H9 (cell line): ENCODE measurements around the gene NDE1. TPM values are rescaled to one million over a fixed set of nuclear protein-coding genes. Genes with fewer than 3 reads are reported as not detected.

ENCODE experiments used
- DNase-seq: peaks from one replicate; pipeline ENCODE4 v3.0.0-alpha.2; 2017
- H2AFZ ChIP-seq: one replicate; pipeline ENCODE4 v1.6.1; 2013; ENCODE audit warnings: mild to moderate bottlenecking, low read length, control low read depth, moderate library complexity
- H2AK5ac ChIP-seq: 2 replicates; pipeline ENCODE4 v1.6.1; 2013; ENCODE audit warnings: low read length, control low read depth, mixed read lengths; ENCODE audit not compliant: insufficient read length
- H2BK120ac ChIP-seq: one replicate; pipeline ENCODE4 v1.6.1; 2013; ENCODE audit warnings: low read depth, mild to moderate bottlenecking, low read length, control low read depth, inconsistent platforms; ENCODE audit not compliant: poor library complexity, severe bottlenecking
- H2BK12ac ChIP-seq: 2 replicates; pipeline ENCODE4 v1.6.1; 2013; ENCODE audit warnings: low read length, control low read depth, mixed read lengths, low read depth; ENCODE audit not compliant: insufficient read length
- H2BK15ac ChIP-seq: 2 replicates; pipeline ENCODE4 v1.6.1; 2013; ENCODE audit warnings: low read depth, low read length, control low read depth
- H2BK20ac ChIP-seq: one replicate; pipeline ENCODE4 v1.6.1; 2013; ENCODE audit warnings: low read depth, mild to moderate bottlenecking, low read length, control low read depth, inconsistent platforms; ENCODE audit not compliant: poor library complexity, severe bottlenecking
- H2BK5ac ChIP-seq: 2 replicates; pipeline ENCODE4 v1.6.1; 2013; ENCODE audit warnings: low read length, control low read depth, mixed read lengths; ENCODE audit not compliant: insufficient read length
- H3K14ac ChIP-seq: 2 replicates; pipeline ENCODE4 v1.6.1; 2013; ENCODE audit warnings: low read length, control low read depth; ENCODE audit not compliant: insufficient read depth
- H3K18ac ChIP-seq: 2 replicates; pipeline ENCODE4 v1.6.1; 2013; ENCODE audit warnings: low read depth, mild to moderate bottlenecking, mixed read lengths, low read length, control low read depth; ENCODE audit not compliant: insufficient read length
- H3K23ac ChIP-seq: 2 replicates; pipeline ENCODE4 v1.6.1; 2013; ENCODE audit warnings: low read length, control low read depth, mixed read lengths, low read depth; ENCODE audit not compliant: insufficient read length
- H3K23me2 ChIP-seq: 2 replicates; pipeline ENCODE4 v1.6.1; 2013; ENCODE audit warnings: low read depth, mild to moderate bottlenecking, mixed read lengths, low read length, control low read depth; ENCODE audit not compliant: insufficient read length, poor library complexity, severe bottlenecking
- H3K27ac ChIP-seq: 2 replicates; pipeline ENCODE4 v1.5.1; 2013; ENCODE audit warnings: low read length, control low read depth, mixed read lengths, low read depth; ENCODE audit not compliant: insufficient read length
- H3K27me3 ChIP-seq: 2 replicates; pipeline ENCODE4 v1.6.1; 2013; ENCODE audit warnings: low read length, control low read depth, inconsistent platforms; ENCODE audit not compliant: insufficient read depth
- H3K4ac ChIP-seq: 2 replicates; pipeline ENCODE4 v1.6.1; 2013; ENCODE audit warnings: low read depth, mild to moderate bottlenecking, control low read depth, inconsistent platforms, low read length, moderate library complexity
- H3K4me1 ChIP-seq: 2 replicates; pipeline ENCODE4 v1.6.1; 2013; ENCODE audit warnings: low read length, control low read depth, inconsistent platforms; ENCODE audit not compliant: insufficient read depth
- H3K4me2 ChIP-seq: 2 replicates; pipeline ENCODE4 v1.6.1; 2013; ENCODE audit warnings: low read length, control low read depth, mixed read lengths; ENCODE audit not compliant: insufficient read length, insufficient read depth
- H3K56ac ChIP-seq: 2 replicates; pipeline ENCODE4 v1.6.1; 2013; ENCODE audit warnings: low read depth, mild to moderate bottlenecking, mixed read lengths, low read length, control low read depth; ENCODE audit not compliant: insufficient read length
- H3K79me1 ChIP-seq: 2 replicates; pipeline ENCODE4 v1.6.1; 2013; ENCODE audit warnings: low read depth, mild to moderate bottlenecking, moderate library complexity, low read length, control low read depth, inconsistent platforms; ENCODE audit not compliant: insufficient read depth, poor library complexity, severe bottlenecking
- H3K79me2 ChIP-seq: 2 replicates; pipeline ENCODE4 v1.6.1; 2013; ENCODE audit warnings: low read length, control low read depth, inconsistent platforms; ENCODE audit not compliant: insufficient read depth
- H3K9ac ChIP-seq: 2 replicates; pipeline ENCODE4 v1.6.1; 2013; ENCODE audit warnings: low read length, control low read depth, mixed read lengths; ENCODE audit not compliant: insufficient read length; ENCODE audit errors: extremely low read depth
- H3K9me3 ChIP-seq: one replicate; pipeline ENCODE4 v1.6.1; 2013; ENCODE audit warnings: low read depth, low read length, inconsistent platforms; ENCODE audit not compliant: control insufficient read depth
- H3T11ph ChIP-seq: one replicate; pipeline ENCODE4 v1.6.1; 2013; ENCODE audit warnings: mild to moderate bottlenecking, low read length, control low read depth, inconsistent platforms
- H4K20me1 ChIP-seq: one replicate; pipeline ENCODE4 v1.6.1; 2013; ENCODE audit not compliant: control insufficient read depth, insufficient read length, insufficient read depth
- H4K5ac ChIP-seq: 2 replicates; pipeline ENCODE4 v1.6.1; 2013; ENCODE audit warnings: low read depth, mild to moderate bottlenecking, mixed read lengths, low read length, control low read depth; ENCODE audit not compliant: insufficient read length
- H4K8ac ChIP-seq: replicated peaks from 2 replicates; pipeline ENCODE4 v1.6.1; 2013; ENCODE audit warnings: low read length, control low read depth, mixed read lengths, low read depth; ENCODE audit not compliant: insufficient read length
- H4K91ac ChIP-seq: 2 replicates; pipeline ENCODE4 v1.6.1; 2013; ENCODE audit warnings: low read depth, mild to moderate bottlenecking, moderate library complexity, mixed read lengths, low read length, control low read depth; ENCODE audit not compliant: insufficient read length
- H3K27ac Mint-ChIP-seq, 3 experiments: 2 replicates in 2 of 3; 3 replicates in 1 of 3; pipeline ENCODE4 v1.8.0; 2020 to 2021; ENCODE audit warnings: mixed read lengths in 3 of 3, mild to moderate bottlenecking in 1 of 3, moderate library complexity in 1 of 3
- H3K27me3 Mint-ChIP-seq: 2 replicates; pipeline ENCODE4 v1.8.0; 2021; ENCODE audit warnings: low read depth, mild to moderate bottlenecking, moderate library complexity, mixed read lengths
- H3K36me3 Mint-ChIP-seq, 3 experiments: 2 replicates in 2 of 3; 3 replicates in 1 of 3; pipeline ENCODE4 v1.8.0; 2020 to 2021; ENCODE audit warnings: low read depth in 3 of 3, mixed read lengths in 3 of 3; ENCODE audit not compliant: insufficient read depth in 1 of 3
- H3K4me1 Mint-ChIP-seq, 2 experiments: 2 replicates each; pipeline ENCODE4 v1.8.0; 2020; ENCODE audit warnings: mixed read lengths in 2 of 2
- H3K4me3 Mint-ChIP-seq, 2 experiments: 2 replicates in 1 of 2; 3 replicates in 1 of 2; pipeline ENCODE4 v1.8.0; 2020 to 2021; ENCODE audit warnings: mild to moderate bottlenecking in 2 of 2, mixed read lengths in 2 of 2, moderate library complexity in 1 of 2
- H3K9me3 Mint-ChIP-seq, 2 experiments: 2 replicates in 1 of 2; 3 replicates in 1 of 2; pipeline ENCODE4 v1.8.0; 2020; ENCODE audit warnings: mild to moderate bottlenecking in 2 of 2, mixed read lengths in 2 of 2, moderate library complexity in 1 of 2
- CTCF ChIP-seq: fragments of 200-600 bp; sonication (generic); conservative IDR thresholded peaks from 3 replicates; pipeline ENCODE4 v1.8.0; 2021; ENCODE audit warnings: antibody characterized with exemption, mild to moderate bottlenecking
- total RNA-seq: library from RNA; stranded (reverse); gene quantifications from 2 replicates; pipeline ENCODE4 v1.2.1, GENCODE V29; 2021

The NDE1 gene
- total RNA-seq, 1 experiment from 2014 or later, result 49.6 TPM

- Histone ChIP-seq H2AK5ac (no peak overlapping the region), H3K18ac (no peak overlapping the region), H4K5ac (no peak overlapping the region), H3K4me2 (no peak overlapping the region), H3K79me2 (no peaks in the 10 kb centered on the region), H2BK5ac (no peak overlapping the region), H4K91ac (no peak overlapping the region), H3K27ac (no peak overlapping the region), H3K14ac (no peak overlapping the region), H2AFZ (no peak overlapping the region), H2BK15ac (no peak overlapping the region), H2BK12ac (no peak overlapping the region), H3K23ac (no peak overlapping the region), H3K9me3 (no peaks in the 10 kb centered on the region), H3K79me1 (no peaks in the 10 kb centered on the region), H4K8ac (no peak overlapping the region), H3K9ac (no peak overlapping the region), H3K4me1 (no peaks in the 10 kb centered on the region), H3T11ph (no peak overlapping the region), H3K23me2 (no peaks in the 10 kb centered on the region), H3K4ac (no peak overlapping the region), H3K56ac (no peak overlapping the region), H3K27me3 (no peaks in the 10 kb centered on the region), H2BK120ac (no peak overlapping the region), H4K20me1 (no peaks in the 10 kb centered on the region), H2BK20ac (no peak overlapping the region)
- H3K9me3 Mint-ChIP-seq, result no peaks in the 10 kb centered on the region
- H3K36me3 Mint-ChIP-seq, result no peaks in the 10 kb centered on the region
- peaks cover 11% of the 10 kb centered on the region for H3K27me3 Mint-ChIP-seq
- H3K4me1 Mint-ChIP-seq, result peaks cover 3% of the 10 kb centered on the region in 2 experiments; a peak in 3 of 4 replicates
- no peak overlapping the region for H3K4me3 Mint-ChIP-seq
- DNase-seq, result no peak
- H3K27ac Mint-ChIP-seq, result no peak overlapping the region
- TF ChIP-seq CTCF, result no peak
These were observed 125.2 kb downstream of the NDE1 start for GRCh38 chr16:15775209-15775608.
